ENCODE data around the gene INPP4B.

INPP4B gene

DNA sequence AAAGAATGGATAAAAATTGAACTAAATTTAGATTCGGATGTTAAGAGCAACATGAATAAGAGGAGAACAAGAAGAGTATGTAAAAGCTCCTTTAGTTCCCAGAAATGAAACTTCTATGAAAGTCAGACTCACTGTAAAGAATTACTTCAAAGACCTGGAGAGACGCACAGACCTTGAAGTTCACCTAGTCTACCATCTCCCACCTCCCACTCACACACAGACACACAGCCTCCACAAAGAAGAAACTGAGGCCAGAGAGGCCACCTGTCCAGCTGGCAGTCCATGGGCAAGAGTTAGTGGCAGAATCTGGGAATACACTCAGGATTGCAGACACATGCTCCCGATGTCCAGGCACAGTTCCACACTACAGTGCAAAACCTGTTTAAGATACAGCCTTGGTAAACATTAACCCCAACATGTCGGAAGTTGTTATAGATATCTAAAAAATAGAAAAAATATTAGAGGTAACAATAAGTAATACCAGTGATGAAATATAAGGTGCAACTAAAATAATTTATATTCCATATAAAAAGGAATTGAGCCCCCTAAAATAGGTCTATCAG, 288.8 kb downstream of the INPP4B start:
- Histone ChIP-seq H4K20me1 (ENCODE audit: insufficient read depth, low read length) (no peaks in the 10 kb centered on the region), H3F3A (ENCODE audit: insufficient read depth, low read length) (no peaks in the 10 kb centered on the region), H3K36me3 (ENCODE audit: insufficient read depth, low read length) (no peaks in the 10 kb centered on the region), H3K9me3 (ENCODE audit: low read length) (no peaks in the 10 kb centered on the region), H3K27ac (ENCODE audit: low read depth, low read length, poor library complexity, severe bottlenecking) (no peak overlapping the region), H3K9me2 (ENCODE audit: low read depth, low read length) (no peaks in the 10 kb centered on the region), H3K9ac (ENCODE audit: low read length) (no peak overlapping the region), H3K4me3 (ENCODE audit: low read depth, low read length, poor library complexity, severe bottlenecking) (no peak overlapping the region), H3K27me3 (ENCODE audit: insufficient read depth, low read length) (no peaks in the 10 kb centered on the region), H3K4me1 (ENCODE audit: insufficient read depth, low read length, severe bottlenecking) (no peaks in the 10 kb centered on the region), H2AFZ (ENCODE audit: low read length) (no peak overlapping the region), H3K4me2 (ENCODE audit: low read length) (no peak overlapping the region), H3K79me2 (ENCODE audit: insufficient read depth, low read length) (no peaks in the 10 kb centered on the region)
- TF ChIP-seq EZH2 (IDR thresholded peaks at IDR 0.05; ENCODE audit: borderline replicate concordance, low read length) (no peak), CTCF (IDR thresholded peaks at IDR 0.05; ENCODE audit: low read length) (no peak)

DNA sequence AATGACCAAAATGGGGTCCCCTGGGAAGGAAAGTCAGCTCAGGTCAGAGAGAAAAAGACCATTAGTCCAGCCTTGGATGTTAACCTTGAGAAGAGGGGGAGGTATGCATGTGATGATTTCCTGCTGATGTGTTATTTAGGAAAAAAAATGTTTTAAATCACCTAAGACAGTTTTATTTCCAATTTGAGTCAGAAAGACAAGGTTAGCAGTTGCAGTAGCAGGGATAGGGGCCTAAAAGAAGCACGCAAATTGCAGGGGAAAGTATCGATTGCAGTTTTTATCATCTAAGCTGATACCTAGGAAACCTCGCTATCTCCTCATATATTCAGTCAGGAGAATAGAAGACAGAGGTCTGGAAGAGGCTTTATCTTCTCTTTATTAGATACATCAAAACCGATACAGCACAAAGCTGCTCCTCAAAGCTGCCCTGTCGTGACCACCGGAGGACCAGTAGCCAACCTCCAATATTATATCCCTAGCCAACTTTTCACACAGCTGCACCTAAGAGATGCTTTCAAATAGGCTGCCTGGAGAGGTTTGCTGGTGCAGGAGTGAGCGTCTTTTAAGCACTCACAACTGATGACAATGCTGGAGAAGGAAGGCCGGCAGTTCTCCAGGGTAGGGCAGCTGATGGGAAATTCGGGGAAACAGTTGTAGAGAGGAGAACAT, 289.4 kb downstream of the INPP4B start:
- H3K9me2 ChIP-seq (ENCODE audit: low read depth, low read length): no peaks in the 10 kb centered on the region
- no peak overlapping the region for H3K9ac ChIP-seq (ENCODE audit: low read length)
- no peaks in the 10 kb centered on the region for H3K36me3 ChIP-seq (ENCODE audit: insufficient read depth, low read length)
- no peaks in the 10 kb centered on the region for H4K20me1 ChIP-seq (ENCODE audit: insufficient read depth, low read length)
- H3K27ac ChIP-seq (ENCODE audit: low read depth, low read length, poor library complexity, severe bottlenecking): no peak overlapping the region
- no peak overlapping the region for H3K4me2 ChIP-seq (ENCODE audit: low read length)
- no peak overlapping the region for H3K4me3 ChIP-seq (ENCODE audit: low read depth, low read length, poor library complexity, severe bottlenecking)
- H3K79me2 ChIP-seq (ENCODE audit: insufficient read depth, low read length): no peaks in the 10 kb centered on the region
- TF ChIP-seq EZH2 (IDR thresholded peaks at IDR 0.05; ENCODE audit: borderline replicate concordance, low read length) (no peak), CTCF (IDR thresholded peaks at IDR 0.05; ENCODE audit: low read length) (no peak)
- H2AFZ ChIP-seq (ENCODE audit: low read length): no peak overlapping the region
- H3K4me1 ChIP-seq (ENCODE audit: insufficient read depth, low read length, severe bottlenecking): no peaks in the 10 kb centered on the region
- no peaks in the 10 kb centered on the region for H3K9me3 ChIP-seq (ENCODE audit: low read length)
- no peaks in the 10 kb centered on the region for H3F3A ChIP-seq (ENCODE audit: insufficient read depth, low read length)
- no peaks in the 10 kb centered on the region for H3K27me3 ChIP-seq (ENCODE audit: insufficient read depth, low read length)

GRCh38 chr4:142556048-142556447, 290.1 kb downstream of the INPP4B start:
- Histone ChIP-seq H3K79me2 (ENCODE audit: insufficient read depth, low read length) (no peaks in the 10 kb centered on the region), H3K27ac (ENCODE audit: low read depth, low read length, poor library complexity, severe bottlenecking) (no peak overlapping the region), H3K9ac (ENCODE audit: low read length) (no peak overlapping the region), H3K9me3 (ENCODE audit: low read length) (no peaks in the 10 kb centered on the region), H2AFZ (ENCODE audit: low read length) (no peak overlapping the region), H3K4me2 (ENCODE audit: low read length) (no peak overlapping the region), H3K36me3 (ENCODE audit: insufficient read depth, low read length) (no peaks in the 10 kb centered on the region), H4K20me1 (ENCODE audit: insufficient read depth, low read length) (no peaks in the 10 kb centered on the region), H3K27me3 (ENCODE audit: insufficient read depth, low read length) (no peaks in the 10 kb centered on the region), H3K9me2 (ENCODE audit: low read depth, low read length) (no peaks in the 10 kb centered on the region), H3K4me3 (ENCODE audit: low read depth, low read length, poor library complexity, severe bottlenecking) (no peak overlapping the region), H3F3A (ENCODE audit: insufficient read depth, low read length) (no peaks in the 10 kb centered on the region), H3K4me1 (ENCODE audit: insufficient read depth, low read length, severe bottlenecking) (no peaks in the 10 kb centered on the region)
- TF ChIP-seq EZH2 (IDR thresholded peaks at IDR 0.05; ENCODE audit: borderline replicate concordance, low read length) (no peak), CTCF (IDR thresholded peaks at IDR 0.05; ENCODE audit: low read length) (no peak)
